ENCODE measurements around the gene OSBPL8.

OSBPL8 gene

GRCh38 chr12:76445462-76445861, 114.1 kb downstream of the OSBPL8 start:
- TF ChIP-seq CTCF (IDR thresholded peaks at IDR 0.05; ENCODE audit: low read depth, low read length) = no peak
- H3K4me3 ChIP-seq (ENCODE audit: low read depth, low read length) = no peak overlapping the region

- TF ChIP-seq CTCF (IDR thresholded peaks at IDR 0.05; ENCODE audit: low read depth, low read length) = no peak
These were observed 115.1 kb downstream of the OSBPL8 start for GRCh38 chr12:76444408-76444984.

GRCh38 chr12:76441016-76441415, 118.6 kb downstream of the OSBPL8 start:
- H3K4me3 ChIP-seq (ENCODE audit: low read depth, low read length) = no peak overlapping the region
- no peak for TF ChIP-seq CTCF (IDR thresholded peaks at IDR 0.05; ENCODE audit: low read depth, low read length)

More at GRCh38 chr12:76444408-76444984, 115.1 kb downstream of the OSBPL8 start:
- H3K4me3 ChIP-seq (ENCODE audit: low read depth, low read length) = no peak overlapping the region

GRCh38 chr12:76432733-76433132, 126.8 kb downstream of the OSBPL8 start:
- TF ChIP-seq CTCF (IDR thresholded peaks at IDR 0.05; ENCODE audit: low read depth, low read length) = no peak
- H3K4me3 ChIP-seq (ENCODE audit: low read depth, low read length) = no peak overlapping the region

GRCh38 chr12:76428117-76428516, 131.5 kb downstream of the OSBPL8 start:
- no peak overlapping the region for H3K4me3 ChIP-seq (ENCODE audit: low read depth, low read length)
- TF ChIP-seq CTCF (IDR thresholded peaks at IDR 0.05; ENCODE audit: low read depth, low read length) = no peak

- TF ChIP-seq CTCF (IDR thresholded peaks at IDR 0.05; ENCODE audit: low read depth, low read length) = no peak
- no peak overlapping the region for H3K4me3 ChIP-seq (ENCODE audit: low read depth, low read length)
These were observed 133.4 kb downstream of the OSBPL8 start for GRCh38 chr12:76426160-76426559.

GRCh38 chr12:76424941-76425340, 134.6 kb downstream of the OSBPL8 start:
- TF ChIP-seq CTCF (IDR thresholded peaks at IDR 0.05; ENCODE audit: low read depth, low read length) = no peak
- H3K4me3 ChIP-seq (ENCODE audit: low read depth, low read length) = no peak overlapping the region
